DOHH2 (cell line): Measurements from ENCODE around the gene ANAPC16.

ENCODE experiments used
- CTCF ChIP-seq: fragments of 200-600 bp; sonication (generic); IDR thresholded peaks from one replicate; pipeline ENCODE4 v1.5.1; 2014; ENCODE audit warnings: antibody characterized with exemption, mild to moderate bottlenecking, low read depth, low read length; ENCODE audit not compliant: poor library complexity, severe bottlenecking
- EZH2phosphoT487 ChIP-seq: fragments of 200-600 bp; sonication (generic); IDR thresholded peaks from 2 replicates; pipeline ENCODE4 v1.6.1; 2017; ENCODE audit warnings: borderline replicate concordance, mild to moderate bottlenecking, antibody characterized with exemption, low read length, moderate library complexity, mixed read lengths

GRCh38 chr10:72234560-72235095 lies 18.8 kb downstream of the ANAPC16 start:
- TF ChIP-seq CTCF = no peak
- no peak for TF ChIP-seq EZH2phosphoT487
